Activated CD4-positive, alpha-beta memory T cell treated with anti-CD3 and anti-CD28 coated beads, Interleukin-2, amount 10 ng/mL, durations not matched to agents 7 days and 5 days (primary cell): ENCODE results near the gene CD86. TPM values are rescaled to one million over a fixed set of nuclear protein-coding genes. Genes with fewer than 3 reads are reported as not detected.

Source experiments
- total RNA-seq, 2 experiments: library from RNA; stranded (reverse); gene quantifications; one replicate each; pipeline ENCODE4 v1.2.3, GENCODE V29; 2021

CD86 gene
- total RNA-seq, 2 experiments from 2014 or later: 21.6 to 21.7 TPM

Other genes with a start within 250 kb of the CD86 start
- gene IQCB1, start 220.3 kb upstream of the CD86 start, total RNA-seq: 10 to 100 TPM; 35.3 to 39.1 TPM
- gene EAF2, start 220.2 kb upstream of the CD86 start, total RNA-seq: 10 to 100 TPM; 21.4 to 23.7 TPM
- gene SLC15A2, start 161.0 kb upstream of the CD86 start, total RNA-seq: 1 to 10 TPM; 2.5 to 4.4 TPM
- 1 to 10 TPM; 1.6 to 1.7 TPM for gene ILDR1, start 33.1 kb upstream of the CD86 start, total RNA-seq
- under 1 TPM; 0.10 to 0.15 TPM for gene CASR, start 128.3 kb downstream of the CD86 start, total RNA-seq